Effector memory CD8-positive, alpha-beta T cell (primary cell): ENCODE measurements around the gene KCNAB2.

Experiments used
- ATAC-seq: fragments of 150-1000 bp; cut with Tn5 transposase; replicated peaks from 2 replicates; pipeline ENCODE4 v1.10.0; 2021; ENCODE audit warnings: mild to moderate bottlenecking, moderate library complexity
- DNase-seq, 3 experiments: peaks; one replicate each; pipeline ENCODE4 v3.0.0; 2021
- H3K27ac Mint-ChIP-seq, 2 donors: one replicate each; pipeline ENCODE4 v1.8.0; 2022; ENCODE audit warnings: mild to moderate bottlenecking in 2 of 2, mixed read lengths in 2 of 2, moderate library complexity in 2 of 2
- H3K27me3 Mint-ChIP-seq, 2 donors: one replicate each; pipeline ENCODE4 v1.8.0; 2022; ENCODE audit warnings: mixed read lengths in 2 of 2
- H3K36me3 Mint-ChIP-seq: one replicate; pipeline ENCODE4 v1.8.0; 2022; ENCODE audit warnings: mild to moderate bottlenecking, moderate library complexity, mixed read lengths; ENCODE audit not compliant: insufficient read depth
- H3K4me1 Mint-ChIP-seq, 2 donors: one replicate each; pipeline ENCODE4 v1.8.0; 2022; ENCODE audit warnings: low read depth in 2 of 2, mixed read lengths in 2 of 2
- H3K4me3 Mint-ChIP-seq, 2 donors: one replicate each; pipeline ENCODE4 v1.8.0; 2022; ENCODE audit warnings: mild to moderate bottlenecking in 2 of 2, mixed read lengths in 2 of 2, moderate library complexity in 2 of 2
- H3K9me3 Mint-ChIP-seq, 2 donors: one replicate each; pipeline ENCODE4 v1.8.0; 2022; ENCODE audit warnings: mixed read lengths in 2 of 2

KCNAB2 gene

DNA sequence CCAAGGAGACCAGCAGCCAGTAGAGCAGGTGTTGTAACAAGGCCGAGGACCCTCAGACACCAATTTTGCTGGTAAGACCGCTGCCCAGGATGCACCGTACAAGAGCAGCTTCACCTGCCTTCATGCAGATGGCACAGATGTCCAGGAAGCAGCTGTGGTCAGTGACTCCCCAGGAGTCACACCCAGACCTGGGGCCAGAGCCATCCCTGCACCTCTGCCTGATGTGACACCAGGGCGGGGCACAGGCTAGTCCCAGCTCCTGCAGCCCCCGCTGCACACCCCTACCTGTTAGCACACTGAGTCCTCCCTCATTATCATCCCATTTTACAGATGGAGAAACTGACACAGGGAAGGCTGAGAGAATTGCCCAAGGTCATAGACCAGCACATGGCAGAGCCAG, 16.3 kb upstream of the KCNAB2 start:
- Mint-ChIP-seq H3K4me1 (peaks cover 73 to 81% of the 10 kb centered on the region in 2 donors), H3K27ac (peak overlapping the region; percentile 96 to 100), H3K36me3 (peaks cover 49% of the 10 kb centered on the region), H3K27me3 (no peaks in the 10 kb centered on the region), H3K4me3 (peak overlapping the region; percentile 87 to 97), H3K9me3 (no peaks in the 10 kb centered on the region)
- DNase-seq (no peak), ATAC-seq (no peak)

DNA sequence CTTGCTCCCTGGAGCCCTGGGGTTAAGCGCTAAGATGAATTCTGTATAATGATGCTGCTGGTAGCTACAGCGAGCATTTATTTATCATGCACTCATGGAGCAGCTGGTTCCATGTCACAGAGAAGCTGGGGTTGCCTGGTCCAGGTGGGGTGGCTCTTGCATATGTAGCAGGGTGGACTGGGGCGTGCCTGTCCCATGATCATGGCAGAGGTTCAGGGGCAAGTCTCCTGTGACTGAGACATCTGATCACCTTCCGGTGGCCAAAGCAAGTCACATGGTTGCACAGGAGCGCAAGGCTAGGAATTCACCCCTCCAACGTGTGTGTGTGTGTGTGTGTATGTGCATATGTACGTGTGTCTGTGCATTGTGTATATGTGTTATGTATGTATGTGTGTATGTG, 15.6 kb upstream of the KCNAB2 start:
- H3K4me3 Mint-ChIP-seq = peak overlapping the region; percentile 28 to 87
- no peaks in the 10 kb centered on the region for H3K9me3 Mint-ChIP-seq
- H3K27ac Mint-ChIP-seq = peak overlapping the region; percentile 7 to 59
- ATAC-seq = no peak
- DNase-seq = no peak
- peaks cover 77 to 85% of the 10 kb centered on the region in 2 donors for H3K4me1 Mint-ChIP-seq
- peaks cover 53% of the 10 kb centered on the region for H3K36me3 Mint-ChIP-seq
- H3K27me3 Mint-ChIP-seq = no peaks in the 10 kb centered on the region

DNA sequence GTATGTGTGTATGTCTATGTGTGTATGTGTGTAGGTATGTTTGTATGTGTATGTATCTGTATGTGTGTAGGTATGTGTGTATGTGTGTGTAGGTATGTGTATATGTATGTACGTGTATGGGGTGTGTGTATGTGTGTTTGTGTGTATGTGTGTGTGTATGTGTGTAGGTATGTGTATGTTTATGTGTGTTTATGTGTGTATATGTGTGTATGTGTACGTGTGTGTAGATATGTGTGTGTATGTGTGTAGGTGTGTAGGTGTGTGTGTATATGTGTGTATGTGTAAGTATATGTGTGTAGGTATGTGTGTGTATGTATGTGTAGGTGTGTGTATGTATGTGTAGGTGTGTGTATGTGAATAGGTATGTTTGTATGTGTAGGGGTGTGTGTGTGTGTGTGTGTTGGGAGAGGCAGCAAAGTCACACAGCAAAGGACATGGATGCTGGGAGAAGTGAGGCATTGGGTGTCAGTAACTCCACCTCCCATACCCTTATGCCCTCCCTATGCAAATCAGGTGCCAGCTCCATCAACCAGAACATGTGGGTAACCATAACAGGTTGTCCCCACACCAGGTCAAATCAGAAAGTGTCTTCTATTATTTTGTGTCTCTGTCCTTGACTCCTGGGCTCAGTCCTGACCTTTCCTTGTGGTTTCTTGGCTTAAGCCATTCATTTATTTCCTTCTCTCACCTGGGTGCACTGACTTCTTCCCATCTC, 15.0 kb upstream of the KCNAB2 start:
- peak overlapping the region; percentile 53 to 87 for H3K4me3 Mint-ChIP-seq
- ATAC-seq (no peak), DNase-seq (no peak)
- H3K27ac Mint-ChIP-seq = peak overlapping the region; percentile 7 to 59
- no peaks in the 10 kb centered on the region for H3K9me3 Mint-ChIP-seq
- peaks cover 56% of the 10 kb centered on the region for H3K36me3 Mint-ChIP-seq
- peaks cover 75 to 86% of the 10 kb centered on the region in 2 donors for H3K4me1 Mint-ChIP-seq
- no peaks in the 10 kb centered on the region for H3K27me3 Mint-ChIP-seq

- Mint-ChIP-seq H3K27me3 (no peaks in the 10 kb centered on the region), H3K9me3 (no peaks in the 10 kb centered on the region), H3K27ac (peak overlapping the region in 1 of 2 donors; percentile 5), H3K4me1 (peaks cover 75 to 84% of the 10 kb centered on the region in 2 donors), H3K4me3 (peak overlapping the region in 1 of 2 donors; percentile 49), H3K36me3 (peaks cover 39% of the 10 kb centered on the region)
- ATAC-seq (no peak), DNase-seq (no peak)
Observed at GRCh38 chr1:6033124-6033523, 12.6 kb upstream of the KCNAB2 start.

- H3K4me1 Mint-ChIP-seq = peaks cover 73 to 82% of the 10 kb centered on the region in 2 donors
- H3K27me3 Mint-ChIP-seq = no peaks in the 10 kb centered on the region
- peaks cover 32% of the 10 kb centered on the region for H3K36me3 Mint-ChIP-seq
- H3K4me3 Mint-ChIP-seq = peak overlapping the region; percentile 44 to 67
- H3K9me3 Mint-ChIP-seq = no peaks in the 10 kb centered on the region
- DNase-seq (peak; percentile 14 to 27 (median 26)), ATAC-seq (peak; percentile 56)
- peak overlapping the region; percentile 72 to 94 for H3K27ac Mint-ChIP-seq
Observed at GRCh38 chr1:6033986-6034749, 11.5 kb upstream of the KCNAB2 start.

DNA sequence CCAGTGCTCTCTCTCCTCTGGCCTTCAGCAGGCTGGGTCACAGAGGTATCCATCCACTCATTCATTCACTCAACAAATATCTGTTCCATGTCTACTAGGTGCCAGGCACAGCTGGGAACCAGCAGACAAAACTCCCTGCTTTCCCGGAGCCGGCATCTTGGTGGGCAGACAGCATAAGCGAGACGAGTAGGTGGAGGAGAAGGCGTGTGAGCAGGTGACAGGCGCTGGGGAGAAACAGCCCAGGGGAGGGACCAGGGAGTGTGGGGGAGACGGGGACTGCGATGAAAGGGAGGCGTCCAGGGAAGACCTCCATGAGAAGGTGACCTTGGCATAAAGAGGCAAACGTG, 11.0 kb upstream of the KCNAB2 start:
- Mint-ChIP-seq H3K36me3 (peaks cover 27% of the 10 kb centered on the region), H3K27ac (peak overlapping the region; percentile 72 to 94), H3K9me3 (no peaks in the 10 kb centered on the region), H3K4me3 (peak overlapping the region; percentile 44 to 67), H3K27me3 (no peaks in the 10 kb centered on the region), H3K4me1 (peaks cover 73 to 78% of the 10 kb centered on the region in 2 donors)
- DNase-seq (no peak), ATAC-seq (no peak)

- Mint-ChIP-seq H3K9me3 (no peaks in the 10 kb centered on the region), H3K27ac (peak overlapping the region; percentile 72 to 94), H3K4me1 (peaks cover 69 to 72% of the 10 kb centered on the region in 2 donors), H3K27me3 (no peaks in the 10 kb centered on the region), H3K4me3 (peak overlapping the region; percentile 44 to 67), H3K36me3 (peaks cover 26% of the 10 kb centered on the region)
- no peak for ATAC-seq
- DNase-seq = no peak
Observed at GRCh38 chr1:6035303-6035702, 10.4 kb upstream of the KCNAB2 start.

- Mint-ChIP-seq H3K36me3 (peaks cover 30% of the 10 kb centered on the region), H3K27me3 (no peaks in the 10 kb centered on the region), H3K9me3 (no peaks in the 10 kb centered on the region), H3K27ac (peak overlapping the region; percentile 72 to 94), H3K4me3 (peak overlapping the region; percentile 60 to 67), H3K4me1 (peaks cover 65 to 68% of the 10 kb centered on the region in 2 donors)
- DNase-seq (no peak), ATAC-seq (no peak)
Observed at GRCh38 chr1:6035719-6036118, 10.0 kb upstream of the KCNAB2 start.

- Mint-ChIP-seq H3K4me3 (peak overlapping the region; percentile 56 to 67), H3K27me3 (no peaks in the 10 kb centered on the region), H3K9me3 (no peaks in the 10 kb centered on the region), H3K27ac (peak overlapping the region; percentile 72 to 94), H3K36me3 (peaks cover 44% of the 10 kb centered on the region), H3K4me1 (peaks cover 55 to 59% of the 10 kb centered on the region in 2 donors)
- DNase-seq = no peak
- ATAC-seq = peak; percentile 47
Observed at GRCh38 chr1:6037338-6037762, 8.3 kb upstream of the KCNAB2 start.

DNA sequence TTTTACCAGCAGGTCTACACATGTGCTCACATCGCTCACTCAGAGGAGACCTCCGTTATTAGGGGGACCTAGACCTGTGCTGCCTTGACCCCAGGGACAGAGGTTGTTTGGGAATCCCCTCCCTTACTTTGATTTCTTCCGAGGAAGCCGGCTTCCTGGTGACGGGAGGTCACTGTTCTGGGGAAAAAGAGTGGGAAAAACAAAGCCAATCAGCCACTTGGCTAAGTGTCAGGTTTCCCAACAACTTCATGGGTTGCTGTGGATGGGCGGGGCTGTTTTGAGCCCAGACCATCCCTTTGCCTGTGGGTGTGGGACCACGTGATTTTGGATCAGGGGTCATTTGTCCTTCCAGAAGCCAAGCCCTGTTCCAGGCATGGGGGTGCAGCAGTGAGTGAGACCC, 7.1 kb upstream of the KCNAB2 start:
- Mint-ChIP-seq H3K36me3 (peaks cover 49% of the 10 kb centered on the region), H3K9me3 (no peaks in the 10 kb centered on the region), H3K4me3 (peak overlapping the region in 1 of 2 donors; percentile 49), H3K27me3 (no peaks in the 10 kb centered on the region), H3K27ac (peak overlapping the region in 1 of 2 donors; percentile 78), H3K4me1 (peaks cover 46 to 51% of the 10 kb centered on the region in 2 donors)
- ATAC-seq (no peak), DNase-seq (no peak)

- Mint-ChIP-seq H3K27ac (peak overlapping the region; percentile 60 to 78), H3K27me3 (no peaks in the 10 kb centered on the region), H3K4me1 (peaks cover 47 to 52% of the 10 kb centered on the region in 2 donors), H3K36me3 (peaks cover 54% of the 10 kb centered on the region), H3K9me3 (no peaks in the 10 kb centered on the region), H3K4me3 (no peak overlapping the region)
- DNase-seq = no peak
- ATAC-seq = no peak
Observed at GRCh38 chr1:6039031-6039430, 6.7 kb upstream of the KCNAB2 start.

GRCh38 chr1:6040444-6040843, 5.2 kb upstream of the KCNAB2 start:
- no peak for ATAC-seq
- no peak for DNase-seq
- Mint-ChIP-seq H3K9me3 (no peaks in the 10 kb centered on the region), H3K4me3 (no peak overlapping the region), H3K27ac (peak overlapping the region in 1 of 2 donors; percentile 56), H3K27me3 (no peaks in the 10 kb centered on the region), H3K36me3 (peaks cover 61% of the 10 kb centered on the region), H3K4me1 (peaks cover 41 to 44% of the 10 kb centered on the region in 2 donors)

DNA sequence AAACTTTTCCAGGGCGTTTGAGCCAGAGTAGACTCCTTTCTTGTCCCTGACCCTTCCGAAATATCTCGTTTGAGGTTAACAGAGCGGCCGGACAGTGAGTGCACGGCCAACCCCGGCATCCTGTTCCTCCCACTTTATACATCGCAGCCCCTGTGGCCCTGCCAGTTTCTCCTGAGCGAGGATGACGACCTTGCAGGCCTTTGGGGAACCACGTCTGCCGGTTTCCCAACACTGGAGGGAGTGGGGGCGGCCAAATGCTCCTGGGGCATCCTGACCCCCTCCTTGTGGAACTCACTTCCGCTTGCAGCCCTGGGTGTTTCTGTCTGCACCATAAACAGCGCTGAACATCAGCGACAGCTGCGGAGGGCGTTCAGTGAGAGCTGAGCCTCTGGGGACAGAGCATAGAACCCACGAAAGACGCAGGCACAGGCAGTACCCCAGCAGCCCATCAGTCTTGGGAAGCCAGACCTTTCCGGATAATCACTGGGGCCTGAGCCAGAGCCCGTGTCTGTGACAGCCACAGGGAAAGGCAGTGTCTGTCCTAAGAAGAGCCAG, 4.8 kb upstream of the KCNAB2 start:
- Mint-ChIP-seq H3K4me3 (no peak overlapping the region), H3K9me3 (no peaks in the 10 kb centered on the region), H3K4me1 (peaks cover 36 to 41% of the 10 kb centered on the region in 2 donors), H3K36me3 (peaks cover 62% of the 10 kb centered on the region), H3K27ac (peak overlapping the region in 1 of 2 donors; percentile 56), H3K27me3 (no peaks in the 10 kb centered on the region)
- no peak for DNase-seq
- no peak for ATAC-seq
